ENCODE results near the gene NPAS3. TPM values are rescaled to one million over a fixed set of nuclear protein-coding genes. Genes with fewer than 3 reads are reported as not detected.

The NPAS3 gene
- total and polyA plus RNA-seq, 2 of the 13 experiments (the other 11 are each of a cell fraction or from before 2014, with no cell fraction given): not detected

GRCh38 chr14:33573301-33573880 lies 634.7 kb downstream of the NPAS3 start:
- Histone ChIP-seq H3K27ac (ENCODE audit: extremely low read length, insufficient read depth, low read length) (no peak overlapping the region), H3K36me3 (replicated peaks in 1 of 2; ENCODE audit: control insufficient read depth in 1 of 2, insufficient read depth in 2 of 2, low read length in 2 of 2) (no peaks in the 10 kb centered on the region), H3K4me3 (replicated peaks in 1 of 3; ENCODE audit: insufficient read depth in 1 of 3, low read depth in 2 of 3, low read length in 3 of 3) (no peak overlapping the region), H3K4me1 (ENCODE audit: insufficient read depth, low read length) (no peaks in the 10 kb centered on the region), H4K20me1 (ENCODE audit: insufficient read depth, low read length) (no peaks in the 10 kb centered on the region), H2AFZ (ENCODE audit: low read length) (no peak overlapping the region), H3K79me2 (ENCODE audit: insufficient read depth, low read length) (no peaks in the 10 kb centered on the region), H3K27me3 (ENCODE audit: control insufficient read depth in 1 of 2, insufficient read depth in 2 of 2, low read length in 2 of 2) (peaks cover 0 to 5% of the 10 kb centered on the region in 2 experiments; a peak in 1 of 5 replicates), H3K9me3 (ENCODE audit: low read length) (no peaks in the 10 kb centered on the region), H3K4me2 (ENCODE audit: low read depth, low read length) (no peak overlapping the region), H3K9ac (ENCODE audit: insufficient read depth, low read depth, low read length) (no peak overlapping the region)
- POLR2A ChIA-PET: no interaction called here
- WGBS (ENCODE audit: low lambda C conversion rate): 2% methylated on average over 3 of the region's 3 CpGs
- CTCF ChIA-PET (ENCODE audit: low intra/inter-chr PET ratio, low total read pairs): no interaction called here
- in situ Hi-C loops (cut with HindIII; ENCODE audit: extremely low pct_ligation_motif_present, low pct_unique_long_range_greater_than_20kb): no loop called here
- FAIRE-seq: no peak
- ATAC-seq: no peak
- DNase-seq (ENCODE audit: low spot score): no peak
- intact Hi-C loops (cut with micrococcal nuclease; ENCODE audit: unreplicated experiment): no loop called here
- no TSS peak for BruUV-seq (replicated peaks)
- TF ChIP-seq AKNA (CRISPR knock-in tag; IDR thresholded peaks at IDR 0.05; ENCODE audit: borderline replicate concordance) (no peak), SETDB1 (CRISPR knock-in tag; IDR thresholded peaks at IDR 0.05; ENCODE audit: borderline replicate concordance) (no peak), MEIS1 (CRISPR knock-in tag; IDR thresholded peaks at IDR 0.05; ENCODE audit: borderline replicate concordance) (no peak), ZNF281 (CRISPR knock-in tag; IDR thresholded peaks at IDR 0.05; ENCODE audit: borderline replicate concordance) (no peak), HNRNPH1 (optimal IDR thresholded peaks at IDR 0.05; ENCODE audit: low read depth, low read length) (no peak), SAFB2 (CRISPR knock-in tag; IDR thresholded peaks at IDR 0.05; ENCODE audit: borderline replicate concordance, low read depth) (no peak), ZNF780A (CRISPR knock-in tag; IDR thresholded peaks at IDR 0.05) (no peak), ZBTB46 (CRISPR knock-in tag; IDR thresholded peaks at IDR 0.05; ENCODE audit: borderline replicate concordance) (no peak), CENPT (CRISPR knock-in tag; IDR thresholded peaks at IDR 0.05; ENCODE audit: low read depth) (no peak), KLF15 (CRISPR knock-in tag; IDR thresholded peaks at IDR 0.05; ENCODE audit: borderline replicate concordance) (no peak), POGZ (CRISPR knock-in tag; IDR thresholded peaks at IDR 0.05) (no peak), ZNF496 (CRISPR knock-in tag; IDR thresholded peaks at IDR 0.05; ENCODE audit: insufficient replicate concordance) (no peak), FOXP1 (IDR thresholded peaks at IDR 0.05) (no peak), FOXP1 (CRISPR knock-in tag; IDR thresholded peaks at IDR 0.05) (no peak)

Measured in HepG2 (cell line).